Psoas muscle (tissue), 8 donors: Measurements from ENCODE around the gene SEZ6L. TPM values are rescaled to one million over a fixed set of nuclear protein-coding genes. Genes with fewer than 3 reads are reported as not detected.

Experiments
- ATAC-seq, 4 donors: fragments of 200-7000 bp; cut with Tn5 transposase; one replicate each; pipeline ENCODE4 v1.9.1; 2020; ENCODE audit warnings: moderate library complexity in 3 of 4, mild to moderate bottlenecking in 2 of 4
- DNase-seq, 2 donors: peaks; one replicate each; pipeline ENCODE4 v3.0.0-alpha.2; 2020
- H3K27ac ChIP-seq: fragments of 200-600 bp; one replicate; pipeline ENCODE4 v1.8.0; 2022
- H3K27me3 ChIP-seq, 3 donors: fragments of 200-600 bp in 1 of 3; one replicate each; pipeline versions ENCODE4 v1.6.1 to v1.8.0; 2013 to 2022; ENCODE audit warnings: low read length in 2 of 3, mild to moderate bottlenecking in 2 of 3, moderate library complexity in 1 of 3; ENCODE audit not compliant: insufficient read depth in 3 of 3
- H3K36me3 ChIP-seq, 2 donors: fragments of 200-600 bp in 1 of 2; one replicate each; pipeline versions ENCODE4 v1.6.1 to v1.8.0; 2013 to 2022; ENCODE audit warnings: low read depth in 1 of 2, mild to moderate bottlenecking in 1 of 2, moderate library complexity in 1 of 2; ENCODE audit not compliant: insufficient read depth in 1 of 2
- H3K4me1 ChIP-seq: fragments of 200-600 bp; one replicate; pipeline ENCODE4 v1.8.0; 2022
- H3K4me3 ChIP-seq: fragments of 200-600 bp; one replicate; pipeline ENCODE4 v1.8.0; 2022; ENCODE audit warnings: mild to moderate bottlenecking
- H3K9me3 ChIP-seq: fragments of 200-600 bp; one replicate; pipeline ENCODE4 v1.8.0; 2022
- CTCF ChIP-seq: fragments of 200-600 bp; IDR thresholded peaks from one replicate; pipeline ENCODE4 v1.8.0; 2022; ENCODE audit warnings: antibody characterized with exemption
- WGBS, 3 donors: extraction: QIAGEN DNeasy Blood & Tissue Kit; methylation state at CpG; one replicate each; pipeline versions ENCODE4 v1.1.6 to v1.1.7; 2013; 5-methylcytosine and 5-hydroxymethylcytosine counted together
- intact Hi-C, 2 donors: fragments of 100-400 bp; cut with DNase I; formaldehyde crosslinking; loops; one replicate each; pipeline versions ENCODE4 v1.11.0 to v1.14.2; 2022
- polyA plus RNA-seq, 3 donors: library from polyadenylated mRNA; stranded (reverse); fragments of 200-250 nt; gene quantifications; one replicate each; pipeline ENCODE4 v1.2.3, GENCODE V29; 2013
- total RNA-seq, 4 donors: library from RNA; stranded (reverse); fragmentation: NEBNext Ultra II Directional in 2 of 4; extraction: Animal tissue kit (Norgen Biotek cat#: 25700) in 2 of 4; gene quantifications; one replicate each; pipeline versions ENCODE4 v1.2.1 to v1.2.4, GENCODE V29; 2021 to 2023
- donor health status: healthy with polysubstance abuse.
- donor health status: DM: no; HTN: no; CAD: no; lungs with moderate emphysema.
- donor health status: Bipolar disorder and iron deficiency.
- donor health status: healthy.
- donor health status: DM: yes; HTN: yes; CAD: no.
- donor health status: DM: no; HTN: no; CAD: no.
- donor health status: DM: no; HTN: no; CAD: no.
- donor health status: DM: yes; HTN: yes; CAD: no.

Gene SEZ6L
- total and polyA plus RNA-seq, 7 donors, result 0.04 to 0.06 TPM; not detected in 5

GRCh38 chr22:26170795-26171580, 1.7 kb downstream of the SEZ6L start:
- no peak overlapping the region for H3K27ac ChIP-seq
- peaks cover 5% of the 10 kb centered on the region for H3K4me1 ChIP-seq
- 7 to 8% (median 8%) methylated on average over 14 of the region's 14 CpGs for WGBS, 3 donors
- H3K36me3 ChIP-seq, result no peaks in the 10 kb centered on the region
- intact Hi-C loops, result no loop called here
- H3K4me3 ChIP-seq, result no peak overlapping the region
- H3K9me3 ChIP-seq, result no peaks in the 10 kb centered on the region
- TF ChIP-seq CTCF, result no peak
- peak in 2 of 4 donors; percentile 51 for ATAC-seq
- peak in 1 of 2 donors; percentile 17 for DNase-seq
- peaks cover 0 to 55% (median 15%) of the 10 kb centered on the region in 3 donors for H3K27me3 ChIP-seq

- Histone ChIP-seq H3K4me1 (peaks cover 5% of the 10 kb centered on the region), H3K27me3 (peaks cover 0 to 58% (median 15%) of the 10 kb centered on the region in 3 donors), H3K9me3 (no peaks in the 10 kb centered on the region), H3K36me3 (no peaks in the 10 kb centered on the region), H3K27ac (no peak overlapping the region), H3K4me3 (no peak overlapping the region)
- TF ChIP-seq CTCF, result peak; percentile 62
- intact Hi-C loops, result loop anchor here (1.0 to 2.0 kb wide), 2 partner anchors 158 to 188 kb away; no protein-coding TSS in a partner anchor
- peak; percentile 56 to 73 (median 64) for ATAC-seq
- peak; percentile 17 to 58 for DNase-seq
- WGBS, 3 donors, result 38 to 41% (median 38%) methylated on average over 5 of the region's 5 CpGs
Measured at GRCh38 chr22:26172389-26172990, 3.2 kb downstream of the SEZ6L start.

GRCh38 chr22:26174280-26174679, 5.0 kb downstream of the SEZ6L start:
- WGBS, 3 donors, result 23 to 27% (median 25%) methylated on average over 12 of the region's 12 CpGs
- Histone ChIP-seq H3K9me3 (no peaks in the 10 kb centered on the region), H3K27ac (no peak overlapping the region), H3K36me3 (no peaks in the 10 kb centered on the region), H3K27me3 (peaks cover 0 to 47% (median 15%) of the 10 kb centered on the region in 3 donors), H3K4me1 (peaks cover 5% of the 10 kb centered on the region), H3K4me3 (no peak overlapping the region)
- intact Hi-C loops, result loop anchor here in 1 of 2 donors (2.0 kb wide), 1 partner anchor 157 kb away; no protein-coding TSS in a partner anchor
- DNase-seq (no peak), ATAC-seq (peak in 3 of 4 donors; percentile 67 to 80 (median 68))
- no peak for TF ChIP-seq CTCF

DNA sequence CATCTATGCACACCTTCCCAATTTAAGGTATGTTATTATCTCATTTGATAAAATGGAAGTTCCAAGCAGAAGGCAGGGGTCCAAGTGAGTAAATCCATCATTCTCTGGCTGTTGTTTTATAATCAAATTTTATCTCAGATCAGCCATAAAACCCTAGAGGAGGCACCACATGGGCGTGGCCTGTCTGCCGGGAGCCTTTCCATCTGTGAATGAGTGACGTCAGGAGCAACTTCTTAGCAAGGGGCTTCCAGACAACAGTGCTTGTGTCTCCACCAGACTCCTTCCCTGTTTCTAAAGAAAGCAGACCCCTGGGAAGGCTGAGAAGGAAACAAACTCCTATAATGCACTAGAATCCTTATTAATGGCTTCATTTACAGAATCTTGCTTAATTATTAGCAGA, 13.5 kb downstream of the SEZ6L start:
- TF ChIP-seq CTCF, result no peak
- no peak overlapping the region for H3K27ac ChIP-seq
- no peaks in the 10 kb centered on the region for H3K36me3 ChIP-seq
- DNase-seq, result no peak
- no peaks in the 10 kb centered on the region for H3K9me3 ChIP-seq
- 34 to 59% (median 45%) methylated on average over 3 of the region's 3 CpGs for WGBS, 3 donors
- no peak overlapping the region for H3K4me3 ChIP-seq
- ATAC-seq, result no peak
- no peaks in the 10 kb centered on the region for H3K4me1 ChIP-seq
- H3K27me3 ChIP-seq, result peaks cover 0 to 7% (median 3%) of the 10 kb centered on the region in 3 donors
- intact Hi-C loops, result no loop called here
